ENCODE results near the gene IRF2BPL.

DNA sequence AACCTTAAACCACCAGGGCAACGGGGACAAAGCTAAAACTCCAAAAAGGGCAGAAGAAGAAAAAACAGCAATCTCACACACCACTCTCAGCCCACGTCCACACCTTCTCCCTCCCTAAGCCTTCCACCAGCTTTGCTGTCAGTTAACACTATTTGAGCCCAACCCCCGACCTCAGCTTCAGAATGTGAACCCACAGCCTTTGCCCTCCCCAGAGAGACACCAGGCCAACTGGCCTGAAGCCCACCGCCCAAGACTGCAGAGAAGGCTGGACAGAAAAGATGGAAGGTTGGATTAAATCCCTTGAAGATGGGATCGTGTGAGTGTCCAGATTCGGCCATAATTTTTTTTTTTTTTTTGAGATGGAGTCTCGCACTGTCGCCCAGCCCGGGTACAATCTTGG is 22.4 kb downstream of the IRF2BPL start:
- TF ChIP-seq, protein P1, sequence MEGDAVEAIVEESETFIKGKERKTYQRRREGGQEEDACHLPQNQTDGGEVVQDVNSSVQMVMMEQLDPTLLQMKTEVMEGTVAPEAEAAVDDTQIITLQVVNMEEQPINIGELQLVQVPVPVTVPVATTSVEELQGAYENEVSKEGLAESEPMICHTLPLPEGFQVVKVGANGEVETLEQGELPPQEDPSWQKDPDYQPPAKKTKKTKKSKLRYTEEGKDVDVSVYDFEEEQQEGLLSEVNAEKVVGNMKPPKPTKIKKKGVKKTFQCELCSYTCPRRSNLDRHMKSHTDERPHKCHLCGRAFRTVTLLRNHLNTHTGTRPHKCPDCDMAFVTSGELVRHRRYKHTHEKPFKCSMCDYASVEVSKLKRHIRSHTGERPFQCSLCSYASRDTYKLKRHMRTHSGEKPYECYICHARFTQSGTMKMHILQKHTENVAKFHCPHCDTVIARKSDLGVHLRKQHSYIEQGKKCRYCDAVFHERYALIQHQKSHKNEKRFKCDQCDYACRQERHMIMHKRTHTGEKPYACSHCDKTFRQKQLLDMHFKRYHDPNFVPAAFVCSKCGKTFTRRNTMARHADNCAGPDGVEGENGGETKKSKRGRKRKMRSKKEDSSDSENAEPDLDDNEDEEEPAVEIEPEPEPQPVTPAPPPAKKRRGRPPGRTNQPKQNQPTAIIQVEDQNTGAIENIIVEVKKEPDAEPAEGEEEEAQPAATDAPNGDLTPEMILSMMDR (optimal IDR thresholded peaks at IDR 0.05 in 1 of 3, IDR thresholded peaks at IDR 0.05 in 1 of 3, conservative IDR thresholded peaks at IDR 0.05 in 1 of 3; ENCODE audit: extremely low read depth in 1 of 3, insufficient read depth in 2 of 3, low read length in 3 of 3) = no peak
- no peak for TF ChIP-seq EZH2 (IDR thresholded peaks at IDR 0.05; ENCODE audit: low read length)
